ENCODE results near the gene TBC1D20. TPM values are rescaled to one million over a fixed set of nuclear protein-coding genes. Genes with fewer than 3 reads are reported as not detected.
"Not testable (repeated sequence)": the region's sequence is repeated elsewhere in the genome, so short reads cannot be mapped to it uniquely, and the experiment has no call there.

TBC1D20 gene
- total and polyA plus RNA-seq, 2 donors from 2014 or later: 19.5 to 26.2 TPM

GRCh38 chr20:387520-387919 lies 74.8 kb downstream of the TBC1D20 start:
- DNase-seq (no peak), FAIRE-seq (no peak)
- no peak overlapping the region for H3K27ac ChIP-seq (ENCODE audit: low read depth in 2 of 2, low read length in 2 of 2)
- no peak for TF ChIP-seq CTCF (IDR thresholded peaks at IDR 0.05; ENCODE audit: borderline replicate concordance, extremely low read depth, insufficient read depth)
- intact Hi-C loops (cut with DNase I): no loop called here
- no peaks in the 10 kb centered on the region for H3K36me3 ChIP-seq (ENCODE audit: control insufficient read depth in 2 of 3, insufficient read depth in 3 of 3, low read length in 3 of 3)
- no peak overlapping the region for H3K9ac ChIP-seq (ENCODE audit: low read length in 3 of 3)
- H3K4me1 ChIP-seq (ENCODE audit: control insufficient read depth in 2 of 3, insufficient read depth in 2 of 3, low read depth in 1 of 3, low read length in 3 of 3): peaks cover 0 to 4% (median 0%) of the 10 kb centered on the region in 3 donors
- H3K27me3 ChIP-seq (ENCODE audit: control insufficient read depth, insufficient read depth, low read length): no peaks in the 10 kb centered on the region
- H3K4me3 ChIP-seq (ENCODE audit: low read length in 3 of 3): no peak overlapping the region
- no peaks in the 10 kb centered on the region for H3K9me3 ChIP-seq (ENCODE audit: control insufficient read depth in 2 of 3, insufficient read depth in 1 of 3, low read length in 3 of 3)

DNA sequence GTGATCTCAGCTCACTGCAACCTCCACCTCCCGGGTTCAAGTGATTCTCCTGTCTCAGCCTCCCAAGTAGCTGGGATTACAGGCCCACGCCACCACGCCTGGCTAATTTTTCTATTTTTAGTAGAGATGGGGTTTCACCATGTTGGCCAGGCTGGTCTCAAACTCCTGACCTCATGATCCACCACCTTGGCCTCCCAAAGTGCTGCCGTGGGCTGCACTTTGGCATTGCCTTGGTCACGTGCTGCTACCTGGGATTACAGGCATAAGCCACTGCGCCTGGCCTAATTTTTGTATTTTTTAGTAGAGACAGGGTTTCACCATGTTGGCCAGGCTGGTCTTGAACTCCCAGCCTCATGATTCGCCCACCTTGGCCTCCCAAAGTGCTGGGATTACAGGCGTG lies 75.7 kb downstream of the TBC1D20 start:
- H3K27ac ChIP-seq (ENCODE audit: low read depth in 2 of 2, low read length in 2 of 2); H3K4me3 ChIP-seq (ENCODE audit: low read length in 3 of 3); H3K9ac ChIP-seq (ENCODE audit: low read length in 3 of 3); H3K27me3 ChIP-seq (ENCODE audit: control insufficient read depth, insufficient read depth, low read length); intact Hi-C loops (cut with DNase I); FAIRE-seq; DNase-seq; H3K36me3 ChIP-seq (ENCODE audit: control insufficient read depth in 2 of 3, insufficient read depth in 3 of 3, low read length in 3 of 3); H3K4me1 ChIP-seq (ENCODE audit: control insufficient read depth in 2 of 3, insufficient read depth in 2 of 3, low read depth in 1 of 3, low read length in 3 of 3); H3K9me3 ChIP-seq (ENCODE audit: control insufficient read depth in 2 of 3, insufficient read depth in 1 of 3, low read length in 3 of 3): not testable (repeated sequence)

Other genes starting within 250 kb of the TBC1D20 start
- not detected for gene DEFB129, start 235.3 kb downstream of the TBC1D20 start, total RNA-seq
- not detected for gene DEFB129, start 235.3 kb downstream of the TBC1D20 start, polyA plus RNA-seq (ENCODE audit: insufficient read depth, low read depth, low replicate concordance)
- gene DEFB132, start 204.8 kb downstream of the TBC1D20 start, total RNA-seq: not detected
- gene DEFB132, start 204.8 kb downstream of the TBC1D20 start, polyA plus RNA-seq (ENCODE audit: insufficient read depth, low read depth, low replicate concordance): 0.24 TPM
- gene C20orf96, start 171.8 kb downstream of the TBC1D20 start, total RNA-seq: 9.4 TPM
- 12.5 TPM for gene C20orf96, start 171.8 kb downstream of the TBC1D20 start, polyA plus RNA-seq (ENCODE audit: insufficient read depth, low read depth, low replicate concordance)
- gene ZCCHC3, start 165.0 kb downstream of the TBC1D20 start, total RNA-seq: 16.4 TPM
- gene ZCCHC3, start 165.0 kb downstream of the TBC1D20 start, polyA plus RNA-seq (ENCODE audit: insufficient read depth, low read depth, low replicate concordance): 12.8 TPM
- gene SOX12, start 137.0 kb downstream of the TBC1D20 start, total RNA-seq: 12.7 TPM
- 11.3 TPM for gene SOX12, start 137.0 kb downstream of the TBC1D20 start, polyA plus RNA-seq (ENCODE audit: insufficient read depth, low read depth, low replicate concordance)
- gene NRSN2, start 115.4 kb downstream of the TBC1D20 start, total RNA-seq: 48.1 TPM
- 50.0 TPM for gene NRSN2, start 115.4 kb downstream of the TBC1D20 start, polyA plus RNA-seq (ENCODE audit: insufficient read depth, low read depth, low replicate concordance)
- 11.6 TPM for gene TRIB3, start 81.8 kb downstream of the TBC1D20 start, total RNA-seq
- 4.3 TPM for gene TRIB3, start 81.8 kb downstream of the TBC1D20 start, polyA plus RNA-seq (ENCODE audit: insufficient read depth, low read depth, low replicate concordance)
- gene RBCK1, start 54.2 kb downstream of the TBC1D20 start, total RNA-seq: 93.6 TPM
- gene RBCK1, start 54.2 kb downstream of the TBC1D20 start, polyA plus RNA-seq (ENCODE audit: insufficient read depth, low read depth, low replicate concordance): 73.0 TPM
- 100 TPM for gene CSNK2A1, start 81.3 kb upstream of the TBC1D20 start, total RNA-seq
- gene CSNK2A1, start 81.3 kb upstream of the TBC1D20 start, polyA plus RNA-seq (ENCODE audit: insufficient read depth, low read depth, low replicate concordance): 39.7 TPM
- 0.63 TPM for gene TCF15, start 147.8 kb upstream of the TBC1D20 start, total RNA-seq
- 1.6 TPM for gene TCF15, start 147.8 kb upstream of the TBC1D20 start, polyA plus RNA-seq (ENCODE audit: insufficient read depth, low read depth, low replicate concordance)
- 17.4 TPM for gene SRXN1, start 190.7 kb upstream of the TBC1D20 start, total RNA-seq
- gene SRXN1, start 190.7 kb upstream of the TBC1D20 start, polyA plus RNA-seq (ENCODE audit: insufficient read depth, low read depth, low replicate concordance): 51.1 TPM
- not detected for gene SCRT2, start 213.3 kb upstream of the TBC1D20 start, total RNA-seq
- not detected for gene SCRT2, start 213.3 kb upstream of the TBC1D20 start, polyA plus RNA-seq (ENCODE audit: insufficient read depth, low read depth, low replicate concordance)

Measured in kidney (tissue), 14 donors.